GM18520 (cell line): ENCODE data around the gene BCL3.
"Not testable (repeated sequence)": the region's sequence is repeated elsewhere in the genome, so short reads cannot be mapped to it uniquely, and the experiment has no call there.

Experiments used
- ATAC-seq: cut with Tn5 transposase; IDR thresholded peaks from one replicate; pipeline ENCODE4 v1.9.1; 2021; ENCODE audit not compliant: unreplicated experiment

The BCL3 gene

DNA sequence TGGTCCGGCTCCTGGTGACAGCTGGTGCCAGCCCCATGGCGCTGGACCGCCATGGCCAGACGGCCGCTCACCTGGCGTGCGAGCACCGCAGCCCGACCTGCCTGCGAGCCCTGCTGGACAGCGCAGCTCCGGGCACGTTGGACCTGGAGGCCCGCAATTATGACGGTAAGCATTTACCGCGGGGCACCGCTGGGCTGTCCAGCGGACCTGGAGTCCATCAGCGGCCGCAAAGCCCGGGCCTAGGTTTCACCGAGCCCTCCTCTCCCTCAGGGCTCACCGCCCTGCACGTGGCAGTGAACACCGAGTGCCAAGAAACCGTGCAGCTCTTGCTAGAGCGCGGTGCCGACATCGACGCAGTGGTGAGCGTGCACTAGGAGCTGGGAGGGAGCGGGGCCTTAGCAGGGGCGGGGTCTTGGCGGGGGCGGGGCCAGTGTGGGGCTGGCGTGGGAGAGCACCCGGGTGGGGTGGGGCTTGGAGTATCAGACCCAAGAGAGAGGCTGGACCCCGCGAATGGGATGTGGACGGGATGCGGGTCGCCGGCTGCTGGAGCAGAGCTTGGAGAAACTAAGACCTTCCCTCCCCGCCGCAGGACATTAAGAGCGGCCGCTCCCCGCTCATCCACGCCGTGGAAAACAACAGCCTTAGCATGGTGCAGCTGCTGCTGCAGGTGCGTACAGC lies 8.7 kb downstream of the BCL3 start:
- ATAC-seq = no peak

DNA sequence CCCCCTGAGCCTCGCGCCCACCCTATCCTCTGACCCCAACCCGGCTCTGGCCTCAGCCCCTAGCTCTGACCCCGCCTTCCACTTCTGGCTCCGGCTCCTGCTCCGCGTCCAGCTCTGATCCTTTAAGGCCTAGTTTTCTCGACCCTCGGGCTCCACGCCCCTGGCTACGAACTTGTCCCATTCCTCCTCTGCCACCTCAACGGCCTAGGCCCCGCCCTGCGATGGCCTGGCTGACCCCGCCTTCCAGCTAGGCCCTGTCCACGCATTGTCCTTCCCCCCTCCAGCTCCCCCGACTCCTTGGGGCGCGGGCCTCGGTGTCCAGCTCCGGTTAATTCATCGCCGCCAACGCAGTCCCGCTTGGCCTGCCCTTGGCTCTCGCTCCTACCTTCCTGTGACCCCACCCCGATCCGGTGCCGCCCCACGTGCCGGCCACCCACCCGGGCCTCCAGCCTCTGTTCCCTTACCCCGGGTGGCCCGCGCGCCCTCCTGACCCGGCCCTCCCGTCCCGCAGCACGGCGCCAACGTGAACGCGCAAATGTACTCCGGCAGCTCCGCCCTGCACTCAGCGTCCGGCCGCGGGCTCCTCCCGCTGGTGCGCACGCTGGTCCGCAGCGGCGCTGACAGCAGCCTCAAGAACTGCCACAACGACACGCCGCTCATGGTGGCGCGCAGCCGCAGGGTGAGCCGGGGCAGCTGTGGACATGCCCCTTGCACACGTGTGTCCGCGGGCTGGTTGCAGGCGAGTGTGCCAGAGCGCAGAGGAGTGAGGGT lies 9.4 kb downstream of the BCL3 start:
- ATAC-seq = no peak

DNA sequence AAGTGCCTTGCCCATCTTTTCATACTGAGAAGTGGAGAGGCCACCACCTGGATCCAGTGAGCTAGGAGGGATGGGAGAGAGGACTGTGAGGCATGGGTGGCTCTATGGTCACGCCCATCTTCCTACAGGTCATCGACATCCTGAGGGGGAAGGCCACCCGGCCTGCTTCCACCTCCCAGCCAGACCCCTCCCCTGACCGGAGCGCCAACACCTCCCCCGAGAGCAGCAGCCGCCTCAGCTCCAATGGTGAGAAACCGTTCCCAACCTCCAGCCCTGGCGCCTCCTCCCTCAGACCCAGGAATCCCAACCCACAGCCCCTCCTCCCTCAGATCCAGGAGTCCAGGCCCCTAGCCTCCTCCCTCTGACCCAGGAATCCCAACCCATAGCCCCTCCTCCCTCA lies 10.1 kb downstream of the BCL3 start:
- no peak for ATAC-seq

DNA sequence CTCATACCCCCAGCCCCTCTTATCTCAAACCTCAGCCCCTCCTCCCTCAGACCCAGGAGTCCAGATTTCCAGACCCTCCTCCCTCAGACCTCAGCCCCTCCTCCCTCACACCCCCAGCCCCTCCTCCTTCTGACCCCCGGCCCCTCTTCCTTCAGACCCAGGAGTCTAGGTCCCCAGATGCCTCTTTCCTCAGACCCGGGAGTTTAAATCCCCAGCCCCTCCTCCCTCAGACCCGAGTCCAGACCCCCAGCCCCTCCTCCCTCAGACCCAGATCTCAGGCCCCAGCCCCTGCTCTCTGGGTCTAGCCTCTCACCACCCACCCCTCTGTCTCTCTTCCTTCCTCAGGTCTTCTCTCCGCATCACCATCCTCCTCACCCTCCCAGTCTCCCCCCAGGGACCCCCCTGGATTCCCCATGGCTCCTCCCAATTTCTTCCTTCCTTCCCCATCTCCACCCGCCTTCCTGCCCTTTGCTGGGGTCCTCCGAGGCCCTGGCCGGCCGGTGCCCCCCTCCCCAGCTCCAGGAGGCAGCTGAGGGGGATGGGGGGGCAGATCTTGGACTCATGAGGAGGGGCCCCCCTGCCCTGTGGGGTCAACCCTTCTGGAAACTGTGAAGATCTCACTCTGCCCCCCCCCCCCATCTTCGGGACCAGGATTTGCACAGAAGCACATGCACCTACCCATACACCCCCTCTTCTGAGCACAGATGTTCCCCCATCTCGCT lies 10.7 kb downstream of the BCL3 start:
- ATAC-seq = no peak

DNA sequence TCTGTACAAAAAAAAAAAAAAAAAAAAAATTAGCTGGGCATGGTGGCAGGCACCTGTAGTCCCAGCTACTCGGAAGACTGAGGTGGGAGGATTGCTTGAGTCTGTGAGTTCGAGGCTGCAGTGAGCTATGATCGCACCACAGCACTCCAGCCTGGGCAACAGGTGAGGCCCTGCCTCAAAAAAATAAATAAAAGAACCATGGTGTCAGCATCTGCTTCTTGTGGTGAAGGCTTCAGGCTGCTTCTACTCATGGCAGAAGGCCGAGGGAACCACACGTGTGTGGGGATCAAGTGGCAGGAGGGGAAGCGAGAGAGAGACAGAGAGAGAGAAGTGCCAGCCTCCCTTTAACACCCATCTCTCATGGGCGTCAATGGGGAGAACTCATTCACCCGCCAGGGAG lies 13.5 kb downstream of the BCL3 start:
- no peak for ATAC-seq

DNA sequence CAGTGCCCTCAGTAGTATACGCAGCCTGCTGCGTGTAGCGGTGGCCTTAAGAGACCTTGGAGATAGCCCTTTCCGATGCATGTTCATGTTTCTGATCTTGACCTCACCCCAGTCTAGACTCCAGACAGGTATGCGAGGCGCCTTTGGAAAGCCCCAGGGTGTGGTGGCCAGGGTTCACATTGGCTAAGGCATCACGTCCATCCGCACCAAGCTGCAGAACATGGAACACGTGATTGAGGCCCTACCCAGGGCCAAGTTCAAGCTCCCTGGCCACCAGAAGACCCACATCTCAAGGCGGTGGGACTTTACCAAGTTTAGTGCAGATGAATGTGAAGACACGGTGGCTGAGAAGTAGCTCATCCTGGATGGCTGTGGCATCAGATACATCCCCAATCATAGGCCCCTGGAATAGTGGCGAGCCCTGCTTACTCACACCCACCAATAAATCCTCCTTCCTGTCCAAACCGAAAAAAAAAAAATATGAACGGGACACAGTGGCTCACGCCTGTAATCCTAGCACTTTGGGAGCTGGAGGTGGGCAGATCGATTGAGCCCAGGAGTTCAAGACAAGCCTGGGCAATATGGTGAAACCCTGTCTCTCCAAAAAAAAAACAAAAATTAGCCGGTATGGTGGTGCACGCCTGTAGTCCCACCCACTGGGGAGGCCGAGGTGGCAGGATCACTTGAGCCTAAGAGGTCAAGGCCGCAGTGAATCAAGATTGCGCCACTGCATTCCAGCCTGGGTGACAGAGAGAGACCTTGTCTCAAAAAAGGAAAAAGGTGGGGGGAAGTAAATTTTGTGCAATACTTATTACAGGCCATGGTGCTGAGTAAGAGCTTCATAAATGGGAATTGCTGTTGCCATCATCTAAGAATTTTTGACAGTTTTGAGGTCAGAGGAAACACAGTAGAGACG lies 16.8 kb downstream of the BCL3 start:
- no peak for ATAC-seq

DNA sequence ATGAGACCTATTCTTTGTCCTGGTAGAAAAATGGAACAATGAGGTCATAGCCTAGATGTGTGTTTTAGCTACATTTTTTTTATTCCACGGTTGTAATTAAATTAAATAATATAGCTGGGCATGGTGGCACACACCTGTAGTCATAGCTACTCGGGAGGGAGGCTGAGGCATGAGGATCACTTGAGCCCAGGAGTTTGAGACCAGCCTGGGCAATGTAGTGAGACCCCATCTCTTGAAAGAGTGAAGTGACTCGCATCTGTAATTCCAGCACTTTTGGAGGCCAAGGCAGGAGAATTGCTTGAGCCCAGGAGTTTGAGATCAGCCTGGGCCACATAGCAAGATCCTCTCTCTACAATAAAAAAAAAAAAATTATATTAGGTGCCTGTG lies 17.4 kb downstream of the BCL3 start:
- ATAC-seq = no peak

DNA sequence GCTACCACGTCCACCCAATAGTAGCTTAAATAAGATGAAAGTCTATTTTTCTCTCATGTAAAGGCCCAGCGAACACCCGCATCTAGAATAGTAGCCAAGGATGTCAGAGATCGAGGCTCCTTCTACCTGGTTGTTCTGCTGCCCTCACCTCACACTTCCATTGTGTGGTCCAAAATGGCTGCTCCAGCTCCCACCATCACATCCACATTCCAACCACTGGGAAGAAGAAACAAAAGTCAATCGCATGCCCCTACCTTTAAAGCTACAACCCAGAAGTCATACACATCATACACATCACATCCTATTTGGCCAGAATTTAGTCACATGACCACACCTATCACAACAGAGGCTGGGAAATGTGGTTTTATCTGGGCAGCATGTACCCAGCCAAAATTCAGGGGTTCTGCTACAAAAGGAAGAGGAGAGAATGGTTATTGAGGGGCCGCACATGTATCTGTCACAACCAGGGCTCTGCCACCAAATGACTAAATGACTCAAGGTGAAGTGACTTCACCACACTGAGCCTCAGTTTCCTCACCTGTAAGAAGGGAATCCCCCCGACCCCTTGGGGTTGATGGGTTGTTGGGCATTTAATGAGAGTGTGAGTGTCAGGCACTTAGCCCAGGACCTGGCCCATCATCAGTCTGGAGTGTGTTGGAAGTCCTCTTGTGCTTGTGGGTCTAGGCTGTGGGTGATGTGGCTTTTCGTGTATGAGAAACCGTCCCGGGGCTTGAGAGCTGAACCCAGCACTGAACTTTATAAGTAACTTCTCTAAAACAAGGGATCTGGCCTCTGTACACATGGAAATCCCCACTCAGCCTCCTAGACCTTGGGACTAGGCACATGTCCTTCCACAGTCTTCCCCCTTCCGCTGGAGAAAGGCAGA lies 19.0 kb downstream of the BCL3 start:
- no peak for ATAC-seq

DNA sequence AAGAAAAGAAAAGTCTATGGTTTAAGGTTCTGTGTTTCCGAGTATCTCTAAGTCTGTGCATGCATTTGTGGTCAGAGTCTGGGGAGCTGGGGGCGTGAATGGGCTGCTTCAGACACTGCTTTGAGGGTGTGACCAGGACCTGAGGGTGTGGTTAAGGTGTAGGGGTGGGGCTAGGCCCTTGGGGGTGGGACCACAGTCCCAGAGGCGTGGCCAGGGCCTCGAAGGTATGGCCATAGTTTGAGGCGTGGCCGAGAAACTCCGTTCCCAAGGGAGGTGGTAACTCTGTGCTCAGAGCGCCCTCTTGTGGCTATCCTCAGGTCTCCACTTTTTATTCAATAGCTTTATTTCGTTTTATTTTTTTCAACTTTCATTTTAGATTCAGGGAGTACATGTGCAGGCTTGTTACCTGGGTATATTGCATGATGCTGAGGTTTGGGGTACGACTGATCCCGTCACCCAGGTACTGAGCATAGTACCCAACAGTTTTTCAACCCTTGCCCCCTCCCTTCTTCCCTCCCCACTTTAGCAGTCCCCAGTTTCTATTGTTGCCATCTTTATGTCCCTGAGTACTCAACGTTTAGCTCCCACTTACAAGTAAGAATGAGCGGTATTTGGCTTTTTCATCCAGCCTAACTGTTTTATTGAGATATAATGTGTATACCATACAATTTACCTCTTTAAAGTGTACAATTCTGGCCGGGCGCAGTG lies 22.2 kb downstream of the BCL3 start:
- ATAC-seq = peak; percentile 87

DNA sequence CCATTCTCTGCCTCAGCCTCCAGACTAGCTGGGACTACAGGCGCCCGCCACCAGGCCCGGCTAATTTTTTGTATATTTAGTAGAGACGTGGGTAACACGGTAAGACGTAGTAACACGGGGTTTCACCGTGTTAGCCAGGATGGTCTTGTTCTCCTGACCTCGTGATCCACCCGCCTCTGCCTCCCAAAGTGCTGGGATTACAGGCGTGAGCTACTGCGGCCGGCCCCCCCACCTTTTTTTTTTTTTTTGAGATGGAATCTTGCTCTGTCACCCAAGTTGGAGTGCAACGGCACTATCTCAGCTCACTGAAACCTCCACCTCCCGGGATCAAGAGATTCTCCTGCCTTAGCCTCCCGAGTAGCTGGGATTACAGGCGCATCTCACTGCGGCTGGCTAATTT lies 23.6 kb downstream of the BCL3 start:
- ATAC-seq = not testable (repeated sequence)

DNA sequence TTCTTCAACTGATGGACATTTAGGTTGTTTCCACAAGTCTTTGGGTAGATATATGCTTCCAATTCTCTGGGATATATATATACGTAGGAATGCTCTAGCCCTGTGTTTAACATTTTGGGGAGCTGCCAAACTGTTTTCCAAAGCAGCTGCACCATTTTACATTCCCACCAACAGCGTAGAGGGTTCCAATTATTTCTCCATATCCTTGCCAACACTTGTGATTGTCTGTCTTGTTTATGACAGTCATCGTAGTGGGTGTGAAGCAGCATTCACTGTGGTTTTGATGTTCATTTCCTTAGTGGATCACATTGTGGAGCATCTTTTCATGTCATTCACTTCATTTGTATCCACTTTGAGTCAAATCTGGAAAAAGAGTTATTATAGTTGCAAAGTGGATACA lies 24.5 kb downstream of the BCL3 start:
- no peak for ATAC-seq

DNA sequence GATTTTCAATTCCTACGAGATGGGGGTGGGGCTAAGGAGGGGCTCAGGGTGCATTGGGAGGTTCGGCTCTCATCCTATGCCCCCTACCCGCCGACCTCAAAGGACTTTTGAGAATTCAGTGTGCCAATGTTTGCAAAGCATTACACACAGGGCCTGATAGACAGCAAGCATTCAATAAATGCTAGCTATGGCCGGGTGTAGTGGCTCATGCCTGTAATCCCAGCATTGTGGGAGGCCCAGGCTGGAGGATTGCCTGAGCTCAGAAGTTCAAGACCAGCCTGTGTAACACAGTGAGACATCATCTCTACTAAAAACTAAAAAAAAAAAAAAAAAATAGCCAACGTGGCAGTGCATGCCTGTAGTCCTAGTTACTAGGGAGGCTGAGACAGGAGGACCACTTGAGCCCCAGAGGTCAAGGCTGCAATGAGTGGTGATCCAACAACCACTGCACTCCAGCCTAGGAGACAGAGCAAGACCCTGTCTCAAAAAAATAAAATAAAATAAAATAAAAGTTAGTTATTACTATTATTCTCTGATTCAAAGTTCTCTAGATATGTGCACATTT lies 27.2 kb downstream of the BCL3 start:
- no peak for ATAC-seq

DNA sequence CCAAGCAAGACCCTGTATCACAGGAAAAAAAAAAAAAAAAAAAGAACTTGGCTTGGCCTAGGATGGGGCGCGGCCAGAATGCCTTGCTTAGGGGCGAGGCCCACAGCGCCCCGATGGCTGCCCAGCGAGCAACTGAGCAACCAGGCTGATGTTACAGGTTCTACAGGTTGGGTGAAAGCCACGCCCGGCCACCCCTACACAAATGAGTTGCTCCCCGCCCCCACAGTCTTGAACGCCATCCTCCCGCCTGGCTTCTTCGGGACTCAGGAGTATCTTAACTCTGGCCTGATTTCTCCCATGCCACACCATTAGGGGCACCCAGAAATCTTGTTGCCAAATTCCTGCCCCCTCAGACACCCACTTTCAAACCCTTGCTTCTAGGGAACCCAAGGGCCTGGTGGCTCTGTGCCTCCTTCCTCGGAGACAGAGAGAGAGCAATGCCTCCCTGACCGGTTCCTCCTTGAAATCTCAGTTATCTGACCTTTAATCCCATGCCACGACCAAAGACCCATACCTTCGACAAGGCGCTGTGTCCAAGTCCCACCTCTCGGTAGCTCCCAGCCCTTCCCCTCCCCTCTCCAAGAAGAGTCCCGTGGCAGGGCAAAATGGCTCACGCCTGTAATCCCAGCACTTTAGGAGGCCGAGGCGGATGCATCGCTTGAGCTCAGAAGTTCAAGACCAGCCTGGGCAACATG lies 28.0 kb downstream of the BCL3 start:
- ATAC-seq = no peak

DNA sequence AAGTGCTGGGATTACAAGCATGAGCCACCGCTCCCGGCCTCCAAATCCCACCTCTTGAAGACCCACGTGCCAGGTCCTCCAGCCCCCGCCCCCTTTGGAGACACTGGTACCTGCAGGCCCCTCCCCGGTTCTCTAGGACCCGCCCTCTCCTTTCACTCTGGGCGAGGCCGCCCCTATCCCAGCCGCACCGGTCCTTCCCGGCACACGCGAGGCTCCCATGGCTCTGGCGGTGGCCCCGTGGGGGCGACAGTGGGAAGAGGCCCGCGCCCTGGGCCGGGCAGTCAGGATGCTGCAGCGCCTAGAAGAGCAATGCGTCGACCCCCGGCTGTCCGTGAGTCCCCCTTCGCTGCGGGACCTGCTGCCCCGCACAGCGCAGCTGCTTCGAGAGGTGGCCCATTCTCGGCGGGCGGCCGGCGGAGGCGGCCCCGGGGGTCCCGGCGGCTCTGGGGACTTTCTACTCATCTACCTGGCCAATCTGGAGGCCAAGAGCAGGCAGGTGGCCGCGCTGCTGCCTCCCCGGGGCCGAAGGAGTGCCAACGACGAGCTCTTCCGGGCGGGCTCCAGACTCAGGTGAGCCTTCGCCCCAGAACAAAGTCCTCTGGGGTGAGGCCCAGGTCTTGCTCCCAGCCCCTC lies 29.3 kb downstream of the BCL3 start, which contains the start of gene CBLC:
Gene CBLC, plus strand, starts transcription at position 176 of the 633 bp plus-strand sequence. Its CDS starts 42 bp downstream, at position 218.
- ATAC-seq = no peak

DNA sequence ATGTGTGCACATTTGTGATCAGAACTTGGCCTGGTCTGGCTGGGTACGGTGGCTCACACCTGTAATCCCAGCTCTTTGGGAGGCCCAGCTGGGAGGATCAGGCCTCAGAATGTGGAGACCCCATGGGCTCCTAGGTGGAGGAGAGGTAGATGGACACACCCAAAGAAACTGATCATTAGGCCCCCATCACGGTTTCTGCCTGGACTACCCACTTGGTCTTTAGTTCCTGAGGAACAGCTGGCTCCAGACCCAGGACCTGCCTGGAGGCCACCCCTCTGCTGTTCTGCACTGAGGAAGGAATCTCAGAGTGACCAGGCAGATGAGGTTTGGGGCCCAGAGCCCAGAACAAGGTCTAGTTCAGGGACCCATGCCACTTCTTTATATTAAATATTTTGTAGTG lies 30.6 kb downstream of the BCL3 start:
- no peak for ATAC-seq

DNA sequence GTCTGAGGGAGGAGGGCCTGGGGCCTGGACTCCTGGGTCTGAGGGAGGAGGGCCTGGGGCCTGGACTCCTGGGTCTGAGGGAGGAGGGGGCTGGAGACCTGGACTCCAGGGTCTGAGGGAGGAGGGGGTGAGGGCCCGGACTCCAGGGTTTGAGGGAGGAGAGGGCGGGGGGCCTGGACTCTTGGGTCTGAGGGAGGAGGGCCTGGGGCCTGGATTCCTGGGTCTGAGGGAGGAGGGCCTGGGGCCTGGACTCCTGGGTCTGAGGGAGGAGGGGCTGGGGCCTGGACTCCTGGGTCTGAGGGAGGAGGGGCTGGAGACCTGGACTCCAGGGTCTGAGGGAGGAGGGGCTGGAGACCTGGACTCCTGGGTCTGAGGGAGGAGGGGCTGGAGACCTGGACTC lies 33.2 kb downstream of the BCL3 start:
- ATAC-seq = not testable (repeated sequence)

DNA sequence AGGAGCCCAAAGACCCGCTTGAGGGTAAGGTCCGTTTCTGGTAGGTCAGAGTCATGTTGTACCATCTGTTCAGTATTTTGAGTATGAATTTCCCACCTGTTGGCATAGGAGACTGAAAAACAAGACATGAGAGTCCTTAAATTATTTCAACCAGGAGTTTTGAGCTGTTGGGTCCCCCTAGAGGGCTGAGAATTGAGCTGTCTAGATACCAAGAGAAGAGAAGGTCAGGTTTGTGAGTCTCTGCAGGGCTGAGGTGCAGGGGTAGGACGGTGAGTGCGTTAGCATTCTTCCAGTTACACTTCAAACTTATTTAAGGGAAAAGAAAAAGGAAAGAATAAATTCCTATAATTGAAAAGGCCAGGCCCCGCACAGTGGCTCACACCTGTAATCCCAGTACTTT lies 34.2 kb downstream of the BCL3 start:
- ATAC-seq = no peak

DNA sequence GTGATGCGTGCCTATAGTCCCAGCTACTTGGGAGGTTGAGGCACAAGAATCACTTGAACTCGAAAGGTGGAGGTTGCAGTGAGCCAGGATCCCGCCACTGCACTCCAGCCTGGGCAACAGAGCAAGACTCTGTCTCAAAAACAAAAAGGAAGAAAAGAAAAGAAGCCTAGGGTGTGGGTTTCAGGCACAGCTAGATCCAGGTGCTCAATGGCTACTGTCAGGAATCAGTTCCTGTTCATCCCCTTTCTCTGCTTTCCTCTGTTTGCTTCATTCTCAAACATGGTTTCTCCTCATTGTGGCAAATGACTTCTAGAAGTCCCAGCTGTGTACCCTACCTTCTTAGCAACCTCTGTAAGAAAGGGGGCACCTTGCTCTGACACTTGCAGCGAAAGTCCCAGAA lies 35.0 kb downstream of the BCL3 start:
- no peak for ATAC-seq
